DMS114 treated with DMSO at 0.1 percent for 48 hours (cell line): ENCODE measurements around the gene TTC4.
A peak's percentile ranks its signal among the peaks of the same experiment; 100 is the strongest.
"Not testable (repeated sequence)": the region's sequence is repeated elsewhere in the genome, so short reads cannot be mapped to it uniquely, and the experiment has no call there.

Experiments used
- DNase-seq: peaks from one replicate; lab custom pipeline; 2025; ENCODE audit not compliant: unreplicated experiment; lab: John Stamatoyannopoulos, UW

The TTC4 gene

DNA sequence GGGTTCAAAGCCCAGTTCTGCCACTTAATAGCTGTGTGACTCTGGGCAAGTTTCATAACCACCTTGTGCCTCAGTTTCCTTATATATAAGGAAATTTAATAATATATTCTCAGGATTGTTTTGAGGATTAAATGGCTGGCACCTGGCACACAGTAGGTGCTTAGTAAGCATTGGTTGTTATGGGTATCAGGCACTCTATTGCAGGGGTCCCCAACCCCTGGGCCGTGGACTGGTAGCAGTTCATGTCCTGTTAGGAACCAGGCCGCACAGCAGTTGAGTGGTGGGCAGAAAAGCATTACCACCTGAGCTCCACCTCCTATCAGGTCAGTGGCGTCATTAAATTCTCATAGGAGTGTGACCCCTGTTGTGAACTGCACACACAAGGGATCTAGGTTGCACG lies 30.2 kb downstream of the TTC4 start:
- no peak for DNase-seq

DNA sequence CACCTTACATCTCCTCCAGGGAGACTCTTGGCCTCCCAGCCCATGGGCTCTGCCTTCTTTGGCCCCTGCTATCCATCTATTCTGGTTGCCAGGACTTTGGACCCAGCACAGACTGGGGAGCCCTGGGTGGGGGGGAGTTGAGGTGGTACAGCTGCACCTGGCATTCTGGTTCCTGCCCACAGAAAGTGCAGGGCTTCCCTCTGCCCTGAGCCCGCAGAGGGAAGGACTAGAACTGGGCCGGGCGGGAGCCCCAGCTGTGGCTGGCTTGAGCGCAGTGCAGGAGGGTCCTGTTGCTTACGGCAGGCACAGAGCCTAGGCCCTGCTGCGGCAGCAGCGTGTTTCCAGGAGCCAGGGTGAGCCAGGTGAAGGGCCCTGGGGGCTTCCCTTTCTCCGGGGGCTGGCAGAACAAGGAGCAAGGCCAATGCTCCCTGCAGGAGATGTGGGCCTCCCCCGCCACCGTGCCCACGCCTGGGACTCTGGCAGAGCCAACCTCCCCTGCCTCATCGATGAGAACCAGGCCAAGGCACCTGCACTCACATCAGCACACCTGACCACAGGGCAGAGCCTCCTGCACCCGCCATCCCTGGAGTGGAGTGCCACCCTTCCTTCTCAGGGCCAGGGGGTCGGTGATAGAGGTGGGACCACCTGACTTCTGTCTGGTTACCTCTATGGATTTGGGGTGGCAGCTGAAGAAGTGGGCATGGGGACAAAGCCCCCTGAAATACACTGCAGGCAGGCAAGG lies 32.6 kb downstream of the TTC4 start:
- DNase-seq = no peak

DNA sequence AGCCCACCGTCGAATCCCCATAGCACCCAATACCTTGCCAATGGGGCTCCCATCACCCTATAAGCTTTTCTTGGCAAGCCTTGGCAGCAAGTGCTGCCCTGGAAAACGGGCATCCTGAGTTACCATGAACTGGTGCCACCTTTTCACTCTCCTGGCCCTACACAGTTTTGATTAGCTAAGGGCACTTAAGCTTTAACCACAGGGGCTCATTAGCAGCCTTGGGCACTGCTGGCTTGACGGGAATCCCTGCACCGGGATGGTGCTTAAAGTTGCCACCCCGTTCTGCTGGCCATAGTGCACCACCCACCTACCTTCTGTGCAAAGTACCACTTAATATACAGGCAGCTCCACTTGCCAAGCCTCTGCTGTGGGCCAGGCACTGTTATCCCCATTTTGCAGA lies 34.9 kb downstream of the TTC4 start:
- no peak for DNase-seq

DNA sequence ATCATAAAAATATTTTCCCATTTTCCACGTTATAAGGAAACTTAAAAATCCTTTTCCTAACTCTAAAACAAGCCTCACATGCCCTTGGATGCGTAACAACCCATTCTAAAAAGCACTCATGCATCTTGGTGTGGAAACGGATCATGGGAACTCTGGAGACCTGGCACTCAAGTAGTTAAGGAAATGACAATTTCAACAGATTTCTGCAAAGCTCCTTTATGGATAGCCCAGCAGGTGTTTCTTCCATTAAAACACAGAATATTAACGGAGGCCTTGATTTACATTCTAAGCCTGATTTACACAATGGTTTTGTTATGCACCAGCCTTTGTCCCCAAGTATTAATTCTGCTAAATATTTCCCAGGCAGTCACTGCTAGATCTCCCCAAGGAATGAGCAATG lies 35.8 kb downstream of the TTC4 start:
- DNase-seq = no peak

DNA sequence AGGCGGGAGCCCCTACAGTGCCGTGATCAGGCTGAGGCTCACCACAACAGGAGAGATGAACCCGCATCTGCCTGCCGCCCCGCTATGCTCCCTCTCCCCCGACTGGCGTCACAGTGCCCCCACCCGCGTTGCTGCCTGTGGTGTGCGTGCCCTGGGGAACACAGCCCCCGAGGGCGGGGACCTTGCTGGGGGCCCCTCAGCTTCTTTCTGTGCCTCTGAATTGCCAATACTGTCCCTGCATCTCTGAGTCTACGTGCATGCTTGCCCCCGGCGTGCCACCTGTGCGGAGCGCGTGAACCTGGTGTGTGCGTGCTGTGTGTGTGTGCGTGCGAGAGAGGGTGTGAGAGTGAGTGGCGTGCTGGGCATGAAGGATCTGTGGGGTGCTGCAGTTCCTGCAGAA lies 38.4 kb downstream of the TTC4 start:
- DNase-seq = no peak

DNA sequence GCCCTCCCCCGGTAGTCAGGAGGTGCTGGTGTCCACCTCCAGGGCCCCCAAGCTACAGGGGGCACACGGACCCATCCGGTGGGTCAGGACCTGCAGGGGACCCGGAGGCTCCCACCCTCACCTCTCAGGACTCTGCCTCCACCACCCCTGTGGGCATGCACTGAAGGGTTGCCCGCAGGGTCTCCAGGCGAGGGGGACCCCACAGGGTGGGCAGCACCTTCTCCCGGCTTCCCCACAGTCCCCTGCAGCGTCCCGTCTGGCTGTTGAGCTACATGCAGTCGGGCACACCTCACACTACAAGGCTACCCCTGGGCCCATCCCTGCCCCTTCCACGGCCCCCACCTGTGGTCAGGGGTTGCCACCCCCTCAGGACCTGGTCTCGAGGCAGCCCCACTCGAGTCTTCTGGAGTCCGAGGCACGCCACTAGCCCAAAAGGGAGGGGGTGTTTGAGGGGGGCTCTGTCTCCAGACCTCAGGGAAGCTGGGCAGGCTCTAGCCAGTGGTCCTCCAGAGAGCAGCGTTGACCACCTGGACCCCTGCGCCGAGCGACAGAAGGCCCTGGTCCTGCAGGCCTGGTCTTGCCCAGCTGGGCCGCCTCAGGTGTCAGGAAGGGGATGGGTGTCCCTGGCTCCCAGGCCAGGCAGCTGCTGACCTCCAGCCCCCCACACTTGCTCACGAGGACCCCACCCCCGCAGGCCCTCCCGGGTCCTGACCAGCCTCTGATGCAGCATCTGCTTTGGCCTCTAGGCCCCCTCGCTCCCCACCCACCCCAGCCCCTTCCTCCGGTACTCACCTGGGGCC lies 39.0 kb downstream of the TTC4 start:
- no peak for DNase-seq

DNA sequence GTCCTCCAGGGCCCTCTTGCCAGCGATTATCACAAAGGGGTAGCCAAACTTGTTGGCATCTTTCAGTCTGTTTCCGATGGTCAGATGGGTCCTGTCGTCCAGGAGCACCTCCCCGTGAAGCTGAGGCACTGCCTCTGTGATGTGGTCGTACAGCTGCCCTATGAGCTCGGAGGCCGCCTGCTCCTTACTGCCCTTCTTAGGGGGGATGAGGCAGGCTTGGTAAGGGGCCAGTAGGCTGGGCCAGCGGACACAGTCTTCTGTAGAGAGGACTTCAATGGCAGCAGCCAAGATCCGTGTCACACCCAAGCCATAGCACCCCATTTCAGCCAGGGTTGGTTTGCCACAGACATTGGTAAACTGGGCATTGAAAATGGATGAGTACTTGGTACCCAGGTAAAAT lies 42.2 kb downstream of the TTC4 start:
- no peak for DNase-seq

DNA sequence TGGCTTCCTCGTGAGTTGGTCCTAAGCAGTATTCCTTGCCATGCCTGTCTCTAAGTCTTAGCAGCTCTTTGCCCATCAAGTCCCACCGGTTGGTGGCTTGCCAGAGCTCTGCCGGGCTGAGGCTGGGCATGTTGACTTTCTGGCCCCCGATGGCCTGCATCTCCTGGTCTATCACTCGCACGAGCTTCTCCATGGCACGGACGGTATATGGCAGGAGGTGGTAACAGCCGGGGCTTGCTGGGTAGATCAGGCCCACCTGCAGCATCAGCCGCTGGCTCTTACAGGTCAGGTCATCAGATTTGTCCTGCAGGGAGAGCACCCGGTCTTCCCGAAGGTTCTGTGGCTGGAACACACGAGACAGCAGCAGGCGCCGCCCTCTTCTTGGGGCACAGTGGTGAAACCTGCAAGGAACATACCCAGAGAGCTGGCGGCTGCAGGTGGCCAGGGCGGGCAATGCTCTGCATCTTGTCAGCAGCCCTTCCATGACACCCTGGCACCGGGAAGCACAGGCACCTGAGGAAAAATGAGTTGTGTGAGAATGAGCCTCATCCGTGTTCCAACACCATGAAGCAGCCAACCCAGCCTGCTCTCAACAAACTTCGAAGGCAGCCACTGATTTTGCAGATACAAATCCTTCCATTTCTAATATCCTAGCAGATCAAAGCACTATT lies 43.2 kb downstream of the TTC4 start:
- no peak for DNase-seq

DNA sequence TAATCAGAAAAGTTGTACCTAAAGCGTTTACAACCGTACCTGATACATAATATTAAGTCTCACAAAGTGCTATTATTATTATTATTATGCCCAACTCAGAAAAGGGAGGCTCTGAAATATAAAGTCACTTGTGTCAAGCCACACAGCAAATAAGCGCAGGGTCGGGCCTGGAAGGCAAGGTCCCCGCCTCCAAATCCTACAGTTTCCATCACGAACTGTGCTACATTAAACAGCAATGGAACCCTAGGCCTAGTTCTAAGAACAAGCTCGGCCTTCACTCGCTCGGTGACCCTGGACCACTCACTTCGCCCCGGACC lies 48.1 kb downstream of the TTC4 start:
- DNase-seq = no peak

DNA sequence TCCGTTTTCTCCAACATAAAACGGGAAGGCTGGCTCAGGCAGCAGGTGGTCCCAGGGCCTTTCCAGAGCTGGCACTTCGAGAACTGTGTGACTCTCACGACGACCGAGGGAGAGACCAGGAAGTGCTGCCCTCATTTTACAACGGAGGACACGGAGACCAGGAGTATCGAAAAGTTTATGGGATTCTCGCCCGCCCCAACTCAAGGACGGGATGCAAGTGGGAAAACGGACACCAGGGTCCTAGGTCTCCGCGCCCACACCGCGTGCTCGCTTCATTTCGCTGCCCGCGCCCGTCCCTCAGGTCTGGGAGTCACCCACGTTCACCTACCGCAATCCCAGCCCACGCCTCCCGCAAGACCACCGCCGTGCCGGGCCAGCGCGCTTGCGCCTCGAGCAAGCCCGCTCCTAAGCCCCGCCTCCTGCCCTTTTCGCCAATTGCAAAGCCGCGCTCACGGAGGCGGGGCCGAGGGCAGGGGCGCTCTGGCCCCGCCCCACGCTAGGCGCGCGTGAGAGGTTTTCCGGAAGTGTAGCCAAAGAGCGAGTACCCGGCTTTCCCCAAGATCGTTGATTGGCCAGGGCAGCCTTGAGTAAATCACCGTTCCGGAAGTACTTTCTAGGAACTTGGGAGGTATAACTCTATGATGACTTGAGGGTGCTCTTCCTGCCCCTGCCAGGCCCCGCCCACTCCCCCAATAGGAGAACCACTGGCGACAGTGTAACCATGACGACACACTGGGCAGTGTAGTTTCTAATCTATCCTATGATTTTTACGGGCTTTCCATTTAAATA lies 48.7 kb downstream of the TTC4 start, which contains the start of gene PARS2:
TSS of gene PARS2 (minus strand) at position 391 of the 789 bp plus-strand sequence. CDS start 5,362 bp downstream, outside the sequence.
- peak; percentile 100 for DNase-seq

DNA sequence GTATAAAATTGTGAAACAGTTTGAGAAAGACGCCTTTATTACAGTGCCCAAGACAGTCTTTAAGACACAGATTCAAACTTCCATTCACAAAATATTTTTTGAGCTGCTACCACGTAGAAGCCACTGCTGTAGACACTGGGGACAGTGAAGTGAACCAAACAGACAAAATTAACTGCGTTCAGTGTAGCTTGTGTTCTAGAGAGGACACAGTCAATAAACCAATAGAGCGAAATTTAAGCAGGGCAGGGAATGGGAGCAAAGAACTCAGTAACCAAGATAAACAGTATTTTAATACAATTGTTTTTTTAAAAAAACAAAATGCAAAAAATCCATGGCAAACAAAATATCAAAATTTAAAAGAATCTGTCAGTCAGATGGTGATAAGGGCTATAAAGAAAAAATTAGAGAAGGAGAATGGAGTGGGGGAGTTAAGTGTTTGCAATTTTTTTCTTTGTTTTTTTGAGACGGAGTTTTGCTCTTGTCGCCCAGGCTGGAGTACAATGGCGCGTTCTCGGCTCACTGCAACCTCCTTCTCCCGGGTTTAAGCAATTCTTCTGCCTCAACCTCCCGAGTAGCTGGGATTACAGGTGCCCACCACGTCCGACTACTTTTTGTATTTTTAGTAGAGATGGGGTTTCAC lies 49.4 kb downstream of the TTC4 start:
- no peak for DNase-seq

DNA sequence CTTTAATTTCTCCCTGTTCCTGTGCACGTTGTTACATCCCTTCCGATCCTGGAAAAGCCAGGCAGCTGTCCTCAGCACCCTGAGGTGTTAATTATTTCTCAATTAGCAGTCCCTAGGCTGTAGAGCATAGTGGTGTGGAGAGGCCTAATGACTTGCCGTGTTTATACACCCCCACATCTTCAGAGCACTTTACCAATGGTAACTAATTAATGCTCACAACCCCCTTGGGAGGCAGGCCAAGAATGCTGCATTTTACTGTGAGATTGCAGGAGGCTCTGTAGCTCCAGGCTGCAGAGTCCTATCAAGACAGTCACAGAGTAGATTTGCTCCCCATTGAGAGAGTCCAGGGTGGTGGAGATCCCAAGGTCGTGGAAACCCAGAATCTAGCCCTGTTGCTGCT lies 51.1 kb downstream of the TTC4 start:
- no peak for DNase-seq

DNA sequence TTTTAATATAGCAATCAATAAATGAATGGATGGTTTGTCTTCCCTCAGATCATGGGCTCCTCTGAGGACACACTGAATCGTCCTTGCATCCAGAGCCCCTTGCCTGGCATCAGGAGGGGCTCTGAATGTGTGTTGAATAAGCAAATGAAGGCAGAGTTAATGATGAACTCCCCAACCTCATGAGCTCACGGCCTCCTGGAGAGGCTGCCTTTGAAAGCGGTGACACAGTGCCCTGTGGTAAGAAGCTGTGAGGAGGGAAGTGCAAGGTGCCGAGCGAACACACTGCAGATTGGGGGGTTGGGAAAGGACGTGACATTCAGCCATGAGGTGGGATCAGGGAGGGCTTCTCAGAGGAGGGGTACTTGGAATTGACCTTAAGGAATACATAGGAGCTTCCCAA lies 51.9 kb downstream of the TTC4 start:
- DNase-seq = no peak

DNA sequence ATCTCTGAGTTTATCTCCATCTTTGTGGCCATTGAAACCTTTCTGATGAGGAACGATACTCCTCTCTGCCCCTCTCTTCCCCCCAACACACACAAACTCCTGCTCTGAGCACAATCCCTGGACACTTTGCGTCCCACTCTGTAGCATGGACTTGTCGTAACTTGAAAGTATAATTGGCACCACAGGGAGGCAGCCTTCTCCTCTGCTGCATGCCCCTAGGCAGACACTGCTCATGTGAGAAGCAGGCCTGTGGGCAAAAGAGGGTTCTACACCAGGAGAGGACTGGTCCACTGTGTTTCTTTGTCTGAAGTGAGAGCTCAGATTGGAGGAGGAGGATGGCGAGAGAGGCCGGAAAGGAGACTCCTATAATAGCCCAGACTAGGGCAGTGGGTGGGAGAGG lies 52.4 kb downstream of the TTC4 start:
- peak; percentile 17 for DNase-seq

DNA sequence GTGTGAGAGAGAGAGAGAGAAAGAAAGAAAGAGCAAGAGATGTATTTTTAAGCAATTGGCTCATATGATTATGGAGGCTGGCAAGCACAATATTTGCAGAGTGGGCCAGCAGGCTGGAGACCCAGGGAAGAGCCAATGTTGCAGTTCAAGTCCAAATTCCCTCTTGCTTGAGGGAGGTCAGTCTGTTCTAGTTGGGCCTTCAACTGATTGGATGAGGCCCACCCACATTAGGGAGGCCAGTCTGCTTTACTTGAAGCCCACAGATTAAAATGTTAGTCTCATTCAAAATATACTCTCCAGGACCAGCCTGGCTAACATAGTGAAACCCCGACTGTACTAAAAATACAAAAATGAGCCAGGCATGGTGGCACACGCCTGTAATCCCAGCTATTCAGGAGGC lies 57.3 kb downstream of the TTC4 start:
- no peak for DNase-seq

DNA sequence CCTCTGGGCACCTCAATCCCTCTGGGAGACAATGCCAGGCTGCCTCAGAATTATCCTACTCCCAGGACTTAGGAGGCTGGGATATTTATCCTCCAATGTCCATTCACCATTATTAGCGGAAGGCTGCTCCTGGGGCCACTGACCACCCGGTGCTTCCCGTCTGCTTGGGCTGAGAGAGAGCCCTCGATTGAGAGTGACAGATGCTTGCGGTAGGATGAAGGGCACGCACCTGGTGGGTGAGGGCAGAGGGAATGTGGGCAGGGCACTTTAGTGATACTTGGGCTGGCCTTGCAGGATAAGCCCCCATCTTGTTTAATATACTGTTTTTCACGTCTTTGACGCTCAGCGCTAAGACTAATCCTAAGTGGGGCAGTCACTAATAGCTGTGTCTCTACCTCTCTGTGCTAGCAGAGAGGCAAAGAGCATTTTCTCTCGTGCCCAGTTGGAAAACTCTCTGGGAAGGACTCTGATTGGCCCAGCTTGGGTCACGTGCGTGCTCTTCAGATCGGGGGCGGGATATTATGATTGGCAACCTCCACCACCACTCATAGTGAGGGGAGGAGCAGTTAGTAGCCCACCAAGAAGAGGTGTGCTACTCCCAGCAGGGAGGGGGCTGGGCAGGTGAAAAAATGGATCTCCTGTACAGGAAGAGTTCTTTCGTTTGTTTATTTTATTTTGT lies 59.3 kb downstream of the TTC4 start:
- no peak for DNase-seq

DNA sequence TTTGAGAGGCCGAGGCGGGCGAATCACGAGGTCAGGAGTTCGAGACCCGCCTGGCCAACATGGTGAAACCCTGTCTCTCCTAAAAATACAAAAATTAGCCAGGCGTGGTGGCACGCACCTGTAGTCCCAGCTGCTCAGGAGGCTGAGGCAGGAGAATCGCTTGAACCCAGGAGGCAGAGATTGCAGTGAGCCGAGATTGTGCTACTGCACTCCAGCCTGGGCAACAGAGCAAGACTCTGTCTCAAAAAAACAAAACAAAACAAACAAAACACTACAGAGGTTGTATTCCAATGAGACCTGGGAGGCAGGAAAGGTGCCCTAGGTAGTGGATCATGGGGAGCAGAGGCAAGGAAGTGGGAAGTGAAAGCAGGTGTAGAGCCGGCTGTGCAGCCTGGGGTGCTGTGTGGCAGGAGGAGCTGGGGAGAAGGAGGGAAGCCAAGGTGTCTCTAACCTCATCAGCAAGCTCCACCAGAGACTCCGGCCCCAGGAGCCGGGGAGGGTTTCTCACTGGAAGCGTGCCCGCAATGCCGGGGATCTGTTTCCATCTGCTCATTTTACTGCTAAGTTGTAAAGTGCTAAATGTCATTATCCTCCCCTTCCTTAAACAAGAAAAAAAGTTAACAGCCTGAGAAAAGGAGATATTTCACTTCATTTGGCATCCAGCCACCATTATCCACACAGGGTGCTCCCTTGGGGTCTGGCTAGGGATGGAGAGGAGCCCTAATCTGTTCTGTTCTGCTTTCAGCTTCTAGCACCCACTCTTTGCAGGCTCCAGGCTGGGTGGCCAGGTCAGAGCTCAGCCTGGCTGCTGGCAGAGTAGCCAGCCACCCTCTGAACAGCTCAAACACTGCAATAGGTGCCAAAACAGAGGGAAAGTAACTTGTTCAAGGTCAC lies 60.4 kb downstream of the TTC4 start:
- not testable (repeated sequence) for DNase-seq

DNA sequence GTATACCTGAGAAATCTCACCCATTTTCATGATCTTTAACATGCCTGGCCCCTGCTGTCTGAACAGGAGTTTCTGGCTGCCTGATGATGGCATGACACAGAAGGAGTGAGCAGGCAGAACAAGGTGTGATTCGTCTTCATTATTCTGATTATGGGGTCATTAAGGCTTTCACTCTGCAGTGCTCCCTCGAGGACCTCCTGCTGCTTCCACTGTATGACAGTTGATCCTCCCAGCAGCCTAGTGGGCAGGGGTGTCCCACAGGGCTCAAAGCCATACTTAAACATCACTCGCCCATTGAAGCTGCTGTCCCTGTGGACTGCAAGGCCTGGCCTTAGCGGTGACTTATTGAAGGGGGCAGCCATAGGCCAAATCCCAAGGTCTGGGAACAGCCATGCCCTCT lies 61.4 kb downstream of the TTC4 start:
- no peak for DNase-seq

DNA sequence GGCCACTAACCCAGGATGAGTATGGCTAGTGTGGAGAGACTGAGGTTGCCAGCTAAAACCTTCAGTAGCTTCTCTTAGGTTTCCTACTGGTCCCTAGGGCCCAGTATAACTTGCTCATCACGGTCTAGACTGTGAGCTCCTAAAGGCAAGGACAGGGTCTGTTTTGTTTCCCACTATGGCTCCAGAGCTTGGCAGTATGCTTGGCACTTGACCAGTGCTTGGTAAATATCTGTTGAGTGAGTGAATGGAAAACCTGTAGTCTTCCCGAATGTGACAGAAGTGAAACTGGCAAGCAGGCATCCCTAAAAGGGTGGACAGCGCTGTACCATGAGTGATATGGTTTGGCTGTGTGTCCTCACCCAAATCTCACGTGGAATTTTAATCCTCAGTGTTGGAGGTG lies 61.8 kb downstream of the TTC4 start:
- no peak for DNase-seq
